Neural progenitor cell (in vitro differentiated cells): Measurements from ENCODE around the gene TMPO. TPM values are rescaled to one million over a fixed set of nuclear protein-coding genes. Genes with fewer than 3 reads are reported as not detected.
"Not testable (repeated sequence)": the region's sequence is repeated elsewhere in the genome, so short reads cannot be mapped to it uniquely, and the experiment has no call there.

Source experiments
- DNase-seq: peaks from one replicate; pipeline ENCODE4 v3.0.0-alpha.2; 2016; ENCODE audit warnings: low spot score
- H2AFZ ChIP-seq: fragments of 200-600 bp; sonication (generic); replicated peaks from 2 replicates; pipeline ENCODE4 v1.6.1; 2016; ENCODE audit warnings: antibody characterized with exemption
- H3F3A ChIP-seq: fragments of 200-600 bp; sonication (generic); 2 replicates; pipeline ENCODE4 v1.6.1; 2016; ENCODE audit warnings: antibody characterized with exemption, low read depth
- H3K27ac ChIP-seq: fragments of 200-600 bp; sonication (generic); 2 replicates; pipeline ENCODE4 v1.5.1; 2016; ENCODE audit warnings: mild to moderate bottlenecking
- H3K27me3 ChIP-seq: fragments of 200-600 bp; sonication (generic); 2 replicates; pipeline ENCODE4 v1.6.1; 2016; ENCODE audit warnings: mild to moderate bottlenecking, moderate library complexity
- H3K36me3 ChIP-seq: fragments of 200-600 bp; sonication (generic); 2 replicates; pipeline ENCODE4 v1.5.1; 2016
- H3K4me1 ChIP-seq: fragments of 200-600 bp; sonication (generic); 2 replicates; pipeline ENCODE4 v1.6.1; 2016; ENCODE audit warnings: mixed run types
- H3K4me2 ChIP-seq: fragments of 200-600 bp; sonication (generic); 2 replicates; pipeline ENCODE4 v1.6.1; 2016
- H3K4me3 ChIP-seq: fragments of 200-600 bp; sonication (generic); 2 replicates; pipeline ENCODE4 v1.5.1; 2016
- H3K79me2 ChIP-seq: fragments of 200-600 bp; sonication (generic); 2 replicates; pipeline ENCODE4 v1.6.1; 2016; ENCODE audit warnings: low read depth
- H3K9ac ChIP-seq: fragments of 200-600 bp; sonication (generic); 2 replicates; pipeline ENCODE4 v1.6.1; 2016
- H3K9me3 ChIP-seq: fragments of 200-600 bp; sonication (generic); 2 replicates; pipeline ENCODE4 v1.5.1; 2016; ENCODE audit warnings: low read depth
- H4K20me1 ChIP-seq: fragments of 200-600 bp; sonication (generic); 2 replicates; pipeline ENCODE4 v1.6.1; 2016; ENCODE audit warnings: low read depth
- H3K27ac Mint-ChIP-seq: 3 replicates; pipeline ENCODE4 v1.8.0; 2021; ENCODE audit warnings: mixed read lengths
- H3K27me3 Mint-ChIP-seq: 2 replicates; pipeline ENCODE4 v1.8.0; 2022; ENCODE audit warnings: low read depth, mild to moderate bottlenecking, inconsistent platforms, moderate library complexity, mixed read lengths; ENCODE audit not compliant: insufficient read depth
- H3K36me3 Mint-ChIP-seq: 3 replicates; pipeline ENCODE4 v1.8.0; 2021; ENCODE audit warnings: mixed read lengths
- H3K4me1 Mint-ChIP-seq: 3 replicates; pipeline ENCODE4 v1.8.0; 2021; ENCODE audit warnings: mixed read lengths
- H3K4me3 Mint-ChIP-seq: 3 replicates; pipeline ENCODE4 v1.8.0; 2021; ENCODE audit warnings: mild to moderate bottlenecking, moderate library complexity, mixed read lengths
- H3K9me3 Mint-ChIP-seq: 3 replicates; pipeline ENCODE4 v1.8.0; 2020; ENCODE audit warnings: mixed read lengths
- EZH2 ChIP-seq: fragments of 200-600 bp; sonication (generic); IDR thresholded peaks from 2 replicates; pipeline ENCODE4 v1.6.1; 2017; ENCODE audit warnings: antibody characterized with exemption, mild to moderate bottlenecking, moderate library complexity
- EZH2phosphoT487 ChIP-seq: fragments of 200-600 bp; sonication (generic); IDR thresholded peaks from 2 replicates; pipeline ENCODE4 v1.6.1; 2017; ENCODE audit warnings: antibody characterized with exemption
- total RNA-seq: library from RNA; depleted of rRNA; stranded (reverse); fragments of >200 nt; gene quantifications from 2 replicates; pipeline ENCODE4 v1.2.3, GENCODE V29; 2015; ENCODE audit warnings: low replicate concordance
- TF ChIP-seq, protein P1 (sequence below): fragments of 200-600 bp; sonication (generic); IDR thresholded peaks from 2 replicates; pipeline ENCODE4 v1.5.1; 2017; ENCODE audit warnings: antibody characterized with exemption, mild to moderate bottlenecking

The TMPO gene
- total RNA-seq, 1 donor from 2014 or later, result 513 TPM

DNA sequence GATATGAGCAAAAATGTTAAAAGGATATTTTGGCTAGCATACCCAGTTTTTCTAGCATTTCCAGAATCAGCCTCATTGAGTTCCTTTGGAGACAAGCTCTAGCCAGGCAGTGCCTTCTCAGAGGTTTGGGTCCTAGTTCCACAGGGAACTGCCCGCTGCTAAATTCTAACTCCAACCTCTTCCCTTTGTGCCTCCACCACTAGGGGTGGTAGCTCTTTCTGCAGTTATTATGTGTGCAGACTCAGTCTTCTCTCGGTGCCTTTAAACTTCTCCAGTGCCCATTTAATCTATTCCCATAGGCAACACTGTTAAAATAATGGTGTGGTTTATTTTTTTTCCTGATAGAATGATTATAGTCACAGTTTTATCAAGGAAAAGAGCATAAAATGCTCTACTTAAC lies 56.6 kb downstream of the TMPO start:
- Histone ChIP-seq H3K27ac (no peak overlapping the region), H3K36me3 (no peaks in the 10 kb centered on the region), H3K9me3 (no peaks in the 10 kb centered on the region), H2AFZ (no peak overlapping the region), H3K4me2 (no peak overlapping the region), H3K4me1 (no peaks in the 10 kb centered on the region), H3F3A (no peaks in the 10 kb centered on the region), H3K79me2 (no peaks in the 10 kb centered on the region), H4K20me1 (no peaks in the 10 kb centered on the region), H3K9ac (no peak overlapping the region), H3K4me3 (no peak overlapping the region), H3K27me3 (no peaks in the 10 kb centered on the region)
- TF ChIP-seq EZH2, result no peak
- TF ChIP-seq, protein P1, sequence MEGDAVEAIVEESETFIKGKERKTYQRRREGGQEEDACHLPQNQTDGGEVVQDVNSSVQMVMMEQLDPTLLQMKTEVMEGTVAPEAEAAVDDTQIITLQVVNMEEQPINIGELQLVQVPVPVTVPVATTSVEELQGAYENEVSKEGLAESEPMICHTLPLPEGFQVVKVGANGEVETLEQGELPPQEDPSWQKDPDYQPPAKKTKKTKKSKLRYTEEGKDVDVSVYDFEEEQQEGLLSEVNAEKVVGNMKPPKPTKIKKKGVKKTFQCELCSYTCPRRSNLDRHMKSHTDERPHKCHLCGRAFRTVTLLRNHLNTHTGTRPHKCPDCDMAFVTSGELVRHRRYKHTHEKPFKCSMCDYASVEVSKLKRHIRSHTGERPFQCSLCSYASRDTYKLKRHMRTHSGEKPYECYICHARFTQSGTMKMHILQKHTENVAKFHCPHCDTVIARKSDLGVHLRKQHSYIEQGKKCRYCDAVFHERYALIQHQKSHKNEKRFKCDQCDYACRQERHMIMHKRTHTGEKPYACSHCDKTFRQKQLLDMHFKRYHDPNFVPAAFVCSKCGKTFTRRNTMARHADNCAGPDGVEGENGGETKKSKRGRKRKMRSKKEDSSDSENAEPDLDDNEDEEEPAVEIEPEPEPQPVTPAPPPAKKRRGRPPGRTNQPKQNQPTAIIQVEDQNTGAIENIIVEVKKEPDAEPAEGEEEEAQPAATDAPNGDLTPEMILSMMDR, result peak; percentile 49
- peak; percentile 26 for DNase-seq
- H3K36me3 Mint-ChIP-seq, result no peaks in the 10 kb centered on the region
- H3K9me3 Mint-ChIP-seq, result no peaks in the 10 kb centered on the region
- no peak overlapping the region for H3K4me3 Mint-ChIP-seq
- no peaks in the 10 kb centered on the region for H3K4me1 Mint-ChIP-seq
- H3K27me3 Mint-ChIP-seq, result peaks cover 3% of the 10 kb centered on the region
- no peak overlapping the region for H3K27ac Mint-ChIP-seq

DNA sequence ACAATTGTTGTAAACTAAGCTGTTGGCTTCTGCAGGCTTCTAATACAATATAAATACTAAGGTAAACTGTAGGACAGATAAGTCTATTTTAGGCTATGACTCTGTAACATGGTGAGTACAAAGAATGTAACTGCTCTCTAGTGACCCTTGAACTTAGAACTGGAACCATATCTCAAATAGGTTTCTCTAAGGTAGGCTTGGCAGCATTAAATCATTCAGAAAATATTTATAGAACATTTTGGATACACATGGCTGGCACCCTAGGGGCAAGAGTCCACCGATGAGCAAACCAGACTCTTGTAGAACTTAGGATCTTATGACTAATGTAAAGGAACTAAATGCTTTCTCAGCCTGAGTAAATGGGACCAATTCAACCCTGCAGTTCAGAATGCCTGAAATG lies 58.7 kb downstream of the TMPO start:
- H3K27ac ChIP-seq, result no peak overlapping the region
- TF ChIP-seq EZH2 (no peak), EZH2phosphoT487 (no peak)
- TF ChIP-seq, protein P1, result no peak
- H3K4me3 Mint-ChIP-seq, result no peak overlapping the region

GRCh38 chr12:98575013-98575412 lies 59.6 kb downstream of the TMPO start:
- Histone ChIP-seq H4K20me1 (no peaks in the 10 kb centered on the region), H3K4me2 (no peak overlapping the region), H3F3A (no peaks in the 10 kb centered on the region), H3K36me3 (no peaks in the 10 kb centered on the region), H3K4me3 (no peak overlapping the region), H3K27ac (no peak overlapping the region), H3K4me1 (no peaks in the 10 kb centered on the region), H3K27me3 (no peaks in the 10 kb centered on the region), H3K79me2 (no peaks in the 10 kb centered on the region), H3K9me3 (no peaks in the 10 kb centered on the region), H3K9ac (no peak overlapping the region), H2AFZ (no peak overlapping the region)
- Mint-ChIP-seq H3K4me3 (no peak overlapping the region), H3K27ac (no peak overlapping the region), H3K9me3 (no peaks in the 10 kb centered on the region), H3K4me1 (no peaks in the 10 kb centered on the region), H3K36me3 (no peaks in the 10 kb centered on the region), H3K27me3 (peaks cover 2% of the 10 kb centered on the region)
- DNase-seq, result no peak
- no peak for TF ChIP-seq EZH2
- TF ChIP-seq, protein P1, result no peak
- no peak for TF ChIP-seq EZH2phosphoT487

More for the DNA sequence above, 58.7 kb downstream of the TMPO start:
- H3K9me3 ChIP-seq, result no peaks in the 10 kb centered on the region
- no peaks in the 10 kb centered on the region for H3K79me2 ChIP-seq
- no peak overlapping the region for H2AFZ ChIP-seq
- Mint-ChIP-seq H3K4me1 (no peaks in the 10 kb centered on the region), H3K36me3 (no peaks in the 10 kb centered on the region), H3K27ac (no peak overlapping the region), H3K9me3 (no peaks in the 10 kb centered on the region), H3K27me3 (peaks cover 3% of the 10 kb centered on the region)
- no peak overlapping the region for H3K4me3 ChIP-seq
- H3K27me3 ChIP-seq, result no peaks in the 10 kb centered on the region
- H3F3A ChIP-seq, result no peaks in the 10 kb centered on the region
- H4K20me1 ChIP-seq, result no peaks in the 10 kb centered on the region
- H3K4me1 ChIP-seq, result no peaks in the 10 kb centered on the region
- no peak for DNase-seq
- H3K36me3 ChIP-seq, result no peaks in the 10 kb centered on the region
- no peak overlapping the region for H3K9ac ChIP-seq
- H3K4me2 ChIP-seq, result no peak overlapping the region

DNA sequence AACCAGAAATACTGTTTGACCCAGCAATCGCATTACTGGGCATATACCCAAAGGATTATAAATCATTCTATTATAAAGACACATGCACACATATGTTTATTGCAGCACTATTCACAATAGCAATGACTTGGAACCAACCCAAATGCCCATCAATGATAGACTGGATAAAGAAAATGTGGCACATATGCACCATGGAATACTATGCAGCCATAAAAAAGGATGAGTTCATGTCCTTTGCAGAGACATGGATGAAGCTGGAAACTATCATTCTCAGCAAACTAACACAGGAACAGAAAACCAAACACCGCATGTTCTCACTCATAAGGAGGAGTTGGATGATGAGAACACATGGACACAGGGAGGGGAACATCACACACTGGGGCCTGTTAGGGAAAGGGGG lies 61.4 kb downstream of the TMPO start:
- H3K27ac Mint-ChIP-seq, H3K79me2 ChIP-seq, H3F3A ChIP-seq, H3K4me3 ChIP-seq, H3K27me3 Mint-ChIP-seq, H3K36me3 Mint-ChIP-seq, H3K27me3 ChIP-seq, H4K20me1 ChIP-seq, DNase-seq, H3K9me3 Mint-ChIP-seq, H3K27ac ChIP-seq, H3K9ac ChIP-seq, H3K4me1 Mint-ChIP-seq, H2AFZ ChIP-seq, H3K4me1 ChIP-seq, H3K4me2 ChIP-seq, H3K36me3 ChIP-seq, H3K9me3 ChIP-seq, H3K4me3 Mint-ChIP-seq: not testable (repeated sequence)
